Measurements from ENCODE around the gene HMGB3. TPM values are rescaled to one million over a fixed set of nuclear protein-coding genes. Genes with fewer than 3 reads are reported as not detected.

HMGB3 gene
- 35.1 and 48.9 TPM in 2 replicates for total RNA-seq

GRCh38 chrX:150982788-150983520 is at the start of gene HMGB3:
HMGB3 (plus strand) TSS chrX:150983335; CDS start chrX:150985600, 2,265 bp downstream.

Other genes starting within 250 kb of the HMGB3 start
- gene CD99L2, start 84.7 kb upstream of the HMGB3 start, total RNA-seq, result 23.6 and 24.7 TPM in 2 replicates
- not detected in 2 replicates for gene GPR50, start 193.2 kb downstream of the HMGB3 start, total RNA-seq

Measured in epithelial cell of umbilical artery (primary cell).